ENCODE measurements around the gene NUBPL.

NUBPL gene

GRCh38 chr14:31561155-31561846, at the start of gene NUBPL:
Gene NUBPL, plus strand, starts transcription at chr14:31561404. Its CDS starts 36 bp downstream, at chr14:31561440.
- DNase-seq, result peak; percentile 93

GRCh38 chr14:31527087-31527486, 34.1 kb upstream of the NUBPL start:
- no peak for DNase-seq

GRCh38 chr14:31527546-31527945, 33.7 kb upstream of the NUBPL start:
- no peak for DNase-seq

GRCh38 chr14:31529053-31529452, 32.2 kb upstream of the NUBPL start:
- DNase-seq, result no peak

GRCh38 chr14:31530136-31530535, 31.1 kb upstream of the NUBPL start:
- DNase-seq, result no peak

GRCh38 chr14:31536201-31536960, 24.8 kb upstream of the NUBPL start:
- no peak for DNase-seq

- no peak for DNase-seq
Measured at GRCh38 chr14:31541702-31542101, 19.5 kb upstream of the NUBPL start.

- no peak for DNase-seq
Measured at GRCh38 chr14:31543969-31544799, 17.0 kb upstream of the NUBPL start.

GRCh38 chr14:31544816-31545215, 16.4 kb upstream of the NUBPL start:
- DNase-seq, result no peak

GRCh38 chr14:31545328-31545727, 15.9 kb upstream of the NUBPL start:
- DNase-seq, result no peak

- DNase-seq, result no peak
Measured at GRCh38 chr14:31549817-31550216, 11.4 kb upstream of the NUBPL start.

- no peak for DNase-seq
Measured at GRCh38 chr14:31550589-31550988, 10.6 kb upstream of the NUBPL start.

- DNase-seq, result no peak
Measured at GRCh38 chr14:31556191-31556590, 5.0 kb upstream of the NUBPL start.

- no peak for DNase-seq
Measured at GRCh38 chr14:31559939-31560338, 1.3 kb upstream of the NUBPL start.

- DNase-seq, result no peak
Measured at GRCh38 chr14:31560759-31561154, 447 bp upstream of the NUBPL start.

- DNase-seq, result no peak
Measured at GRCh38 chr14:31564194-31564593, 3.0 kb downstream of the NUBPL start.

GRCh38 chr14:31566456-31566855, 5.3 kb downstream of the NUBPL start:
- DNase-seq, result no peak

GRCh38 chr14:31567655-31568054, 6.5 kb downstream of the NUBPL start:
- DNase-seq, result no peak

- no peak for DNase-seq
Measured at GRCh38 chr14:31568161-31568560, 7.0 kb downstream of the NUBPL start.

- no peak for DNase-seq
Measured at GRCh38 chr14:31568671-31569070, 7.5 kb downstream of the NUBPL start.

GRCh38 chr14:31572955-31573354, 11.8 kb downstream of the NUBPL start:
- DNase-seq, result no peak

- no peak for DNase-seq
Measured at GRCh38 chr14:31576949-31577348, 15.7 kb downstream of the NUBPL start.

GRCh38 chr14:31578266-31578665, 17.1 kb downstream of the NUBPL start:
- DNase-seq, result no peak
